HEK293 (cell line): ENCODE data around the gene TLL2.

Experiments
- EGR2 ChIP-seq: fragments of 450-650 bp; formaldehyde crosslinking; IDR thresholded peaks from 2 replicates; pipeline ENCODE4 v1.5.1; 2016; ENCODE audit warnings: low read depth, missing biosample characterization, missing genetic modification characterization
- GFI1B ChIP-seq: fragments of 450-650 bp; formaldehyde crosslinking; IDR thresholded peaks from 2 replicates; pipeline ENCODE4 v1.5.1; 2016; ENCODE audit warnings: missing biosample characterization, missing genetic modification characterization
- MZF1 ChIP-seq: fragments of 450-650 bp; formaldehyde crosslinking; IDR thresholded peaks from 2 replicates; pipeline ENCODE4 v1.5.1; 2017; ENCODE audit warnings: missing biosample characterization, missing genetic modification characterization, borderline replicate concordance
- PRDM6 ChIP-seq: fragments of 450-650 bp; formaldehyde crosslinking; IDR thresholded peaks from 2 replicates; pipeline ENCODE4 v1.5.1; 2017; ENCODE audit warnings: missing biosample characterization, missing genetic modification characterization
- SP2 ChIP-seq: fragments of 450-650 bp; formaldehyde crosslinking; IDR thresholded peaks from 2 replicates; pipeline ENCODE4 v1.5.1; 2016; ENCODE audit warnings: missing biosample characterization, missing genetic modification characterization
- SP3 ChIP-seq: fragments of 450-650 bp; formaldehyde crosslinking; IDR thresholded peaks from 2 replicates; pipeline ENCODE4 v1.5.1; 2016; ENCODE audit warnings: missing biosample characterization, missing genetic modification characterization
- TSHZ1 ChIP-seq: fragments of 450-650 bp; formaldehyde crosslinking; IDR thresholded peaks from 2 replicates; pipeline ENCODE4 v1.5.1; 2016; ENCODE audit warnings: missing biosample characterization, missing genetic modification characterization, borderline replicate concordance
- ZBTB10 ChIP-seq: fragments of 450-650 bp; formaldehyde crosslinking; IDR thresholded peaks from 2 replicates; pipeline ENCODE4 v1.5.1; 2016; ENCODE audit warnings: missing biosample characterization, missing genetic modification characterization
- ZBTB8A ChIP-seq: fragments of 450-650 bp; formaldehyde crosslinking; IDR thresholded peaks from 2 replicates; pipeline ENCODE4 v1.5.1; 2016; ENCODE audit warnings: missing biosample characterization, missing genetic modification characterization
- ZIC2 ChIP-seq: fragments of 450-650 bp; formaldehyde crosslinking; IDR thresholded peaks from 2 replicates; pipeline ENCODE4 v1.5.1; 2016; ENCODE audit warnings: missing biosample characterization, missing genetic modification characterization
- ZNF10 ChIP-seq: fragments of 450-650 bp; formaldehyde crosslinking; IDR thresholded peaks from 2 replicates; pipeline ENCODE4 v1.5.1; 2017; ENCODE audit warnings: missing biosample characterization, missing genetic modification characterization
- ZNF133 ChIP-seq: fragments of 450-650 bp; formaldehyde crosslinking; IDR thresholded peaks from 2 replicates; pipeline ENCODE4 v1.5.1; 2016; ENCODE audit warnings: missing biosample characterization, missing genetic modification characterization
- ZNF155 ChIP-seq: fragments of 450-650 bp; formaldehyde crosslinking; IDR thresholded peaks from 2 replicates; pipeline ENCODE4 v1.5.1; 2016; ENCODE audit warnings: missing biosample characterization, missing genetic modification characterization
- ZNF174 ChIP-seq: fragments of 450-650 bp; formaldehyde crosslinking; IDR thresholded peaks from 2 replicates; pipeline ENCODE4 v1.5.0; 2017; ENCODE audit warnings: missing biosample characterization, mild to moderate bottlenecking, missing genetic modification characterization
- ZNF184 ChIP-seq: fragments of 450-650 bp; IDR thresholded peaks from 2 replicates; pipeline ENCODE4 v1.5.1; 2018; ENCODE audit warnings: missing biosample characterization, mild to moderate bottlenecking, missing genetic modification characterization
- ZNF2 ChIP-seq: fragments of 450-650 bp; formaldehyde crosslinking; IDR thresholded peaks from 2 replicates; pipeline ENCODE4 v1.5.1; 2016; ENCODE audit warnings: missing biosample characterization, missing genetic modification characterization
- ZNF24 ChIP-seq: fragments of 450-650 bp; formaldehyde crosslinking; IDR thresholded peaks from 2 replicates; pipeline ENCODE4 v1.5.1; 2016; ENCODE audit warnings: missing biosample characterization, missing genetic modification characterization
- ZNF292 ChIP-seq: fragments of 450-650 bp; formaldehyde crosslinking; IDR thresholded peaks from 2 replicates; pipeline ENCODE4 v1.5.1; 2016; ENCODE audit warnings: low read depth, missing biosample characterization, missing genetic modification characterization, borderline replicate concordance
- ZNF341 ChIP-seq: fragments of 450-650 bp; formaldehyde crosslinking; IDR thresholded peaks from 2 replicates; pipeline ENCODE4; 2016; ENCODE audit warnings: low read depth, missing biosample characterization, missing genetic modification characterization
- ZNF354C ChIP-seq: fragments of 450-650 bp; formaldehyde crosslinking; IDR thresholded peaks from 2 replicates; pipeline ENCODE4 v1.5.1; 2016; ENCODE audit warnings: missing biosample characterization, missing genetic modification characterization, low read depth, borderline replicate concordance
- ZNF426 ChIP-seq: fragments of 450-650 bp; formaldehyde crosslinking; IDR thresholded peaks from 2 replicates; pipeline ENCODE4 v1.5.1; 2017; ENCODE audit warnings: missing biosample characterization, missing genetic modification characterization, mild to moderate bottlenecking, inconsistent platforms, moderate library complexity
- ZNF48 ChIP-seq: fragments of 450-650 bp; formaldehyde crosslinking; IDR thresholded peaks from 2 replicates; pipeline ENCODE4 v1.5.1; 2016; ENCODE audit warnings: missing biosample characterization, missing genetic modification characterization
- ZNF645 ChIP-seq: fragments of 450-650 bp; formaldehyde crosslinking; IDR thresholded peaks from 2 replicates; pipeline ENCODE4; 2016; ENCODE audit warnings: missing biosample characterization, missing genetic modification characterization
- ZNF664 ChIP-seq: fragments of 450-650 bp; formaldehyde crosslinking; IDR thresholded peaks from 2 replicates; pipeline ENCODE4 v1.5.1; 2016; ENCODE audit warnings: missing biosample characterization, missing genetic modification characterization
- ZNF677 ChIP-seq: fragments of 450-650 bp; IDR thresholded peaks from 2 replicates; pipeline ENCODE4 v1.5.0; 2018; ENCODE audit warnings: missing biosample characterization, mild to moderate bottlenecking, missing genetic modification characterization, moderate library complexity
- ZSCAN4 ChIP-seq: fragments of 450-650 bp; formaldehyde crosslinking; IDR thresholded peaks from 2 replicates; pipeline ENCODE4 v1.5.1; 2017; ENCODE audit warnings: missing biosample characterization, missing genetic modification characterization
- ZXDB ChIP-seq: fragments of 450-650 bp; formaldehyde crosslinking; IDR thresholded peaks from 2 replicates; pipeline ENCODE4 v1.5.1; 2016; ENCODE audit warnings: missing biosample characterization, missing genetic modification characterization

TLL2 gene

GRCh38 chr10:96513698-96514561 lies at the start of gene TLL2 (continued):
- peak; percentile 100 for TF ChIP-seq ZNF341 (tag by site-specific recombination)
- TF ChIP-seq ZBTB10 (tag by site-specific recombination) = no peak; the same call in 1 of the 2 replicates
- no peak for TF ChIP-seq ZNF133 (tag by site-specific recombination)
- no peak for TF ChIP-seq ZNF645 (tag by site-specific recombination)
- TF ChIP-seq ZNF354C = no peak
- TF ChIP-seq TSHZ1 (tag by site-specific recombination) = no peak
- no peak for TF ChIP-seq ZNF24 (tag by site-specific recombination)
- TF ChIP-seq ZNF677 (tag by site-specific recombination) = no peak
- TF ChIP-seq MZF1 (tag by site-specific recombination) = no peak
- 0 out of 2 replicates have a peak, but pooled peaks have one; percentile 4 for TF ChIP-seq ZIC2 (tag by site-specific recombination)
- TF ChIP-seq EGR2 (tag by site-specific recombination) = no peak
- TF ChIP-seq ZNF184 (tag by site-specific recombination) = no peak
- no peak for TF ChIP-seq PRDM6 (tag by site-specific recombination)
- peak; percentile 48; the same call in 1 of the 2 replicates for TF ChIP-seq ZBTB8A (tag by site-specific recombination)
- peak; percentile 71 for TF ChIP-seq SP3 (tag by site-specific recombination)
- peak; percentile 50; the same call in 1 of the 2 replicates for TF ChIP-seq ZNF10 (tag by site-specific recombination)
- TF ChIP-seq ZNF48 = no peak
- TF ChIP-seq ZNF155 (tag by site-specific recombination) = no peak
- TF ChIP-seq ZNF2 (tag by site-specific recombination) = peak; percentile 88
- TF ChIP-seq ZXDB (tag by site-specific recombination) = peak; percentile 74; the same call in 1 of the 2 replicates
- no peak for TF ChIP-seq ZNF664 (tag by site-specific recombination)
- no peak for TF ChIP-seq ZNF174 (tag by site-specific recombination)
- TF ChIP-seq GFI1B (tag by site-specific recombination) = no peak
- TF ChIP-seq ZSCAN4 (tag by site-specific recombination) = no peak
- TF ChIP-seq SP2 (tag by site-specific recombination) = peak; percentile 95
- TF ChIP-seq ZNF292 (tag by site-specific recombination) = no peak
- TF ChIP-seq ZNF426 (tag by site-specific recombination) = no peak
